Measurements from ENCODE around the gene CACNB4. TPM values are rescaled to one million over a fixed set of nuclear protein-coding genes. Genes with fewer than 3 reads are reported as not detected.

The CACNB4 gene
- total and polyA plus RNA-seq, 12 donors, result 0.09 to 0.95 (median 0.38) TPM

DNA sequence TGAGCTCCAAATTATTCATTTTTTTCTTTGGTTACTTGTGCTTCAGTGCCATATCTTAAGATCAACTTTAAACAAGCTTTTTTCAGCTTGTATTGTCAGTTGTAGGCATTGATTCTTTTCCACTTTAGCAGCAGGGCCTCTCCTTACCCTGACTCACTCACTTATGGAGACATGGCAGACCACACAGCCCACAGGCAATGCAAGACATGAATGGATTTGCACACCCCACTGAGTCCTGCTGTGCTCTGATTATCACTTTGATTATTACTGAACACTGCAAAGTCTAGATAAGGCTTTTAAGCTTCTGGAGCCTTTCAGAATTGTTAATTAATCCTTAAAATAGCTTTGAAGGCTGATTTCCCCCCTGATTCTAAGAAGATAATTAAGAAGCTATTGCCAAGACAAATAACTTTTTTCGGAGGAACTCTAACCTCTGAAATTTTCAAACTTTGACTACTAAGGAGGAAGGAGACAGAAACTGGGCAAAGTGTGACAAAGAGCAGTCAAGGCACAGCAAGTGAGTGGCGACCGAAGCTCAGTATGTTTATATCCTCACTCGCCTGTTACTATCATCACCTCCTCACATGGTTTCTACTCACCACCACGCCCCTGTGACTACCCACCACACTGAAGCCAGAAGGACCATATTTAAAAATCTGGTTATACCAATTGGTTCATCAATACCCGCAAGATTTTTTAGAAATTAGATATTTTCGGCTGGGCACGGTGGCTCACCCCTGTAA lies 43.3 kb downstream of the CACNB4 start:
- ATAC-seq (no peak), DNase-seq (no peak)
- Histone ChIP-seq H3K4me1 (peaks cover 0 to 10% (median 0%) of the 10 kb centered on the region in 9 donors), H3K4me3 (no peak overlapping the region), H3K27ac (no peak overlapping the region), H3K36me3 (no peaks in the 10 kb centered on the region), H3K27me3 (no peaks in the 10 kb centered on the region), H3K9me3 (peaks cover 0 to 7% (median 0%) of the 10 kb centered on the region in 11 donors)
- TF ChIP-seq, protein P1, sequence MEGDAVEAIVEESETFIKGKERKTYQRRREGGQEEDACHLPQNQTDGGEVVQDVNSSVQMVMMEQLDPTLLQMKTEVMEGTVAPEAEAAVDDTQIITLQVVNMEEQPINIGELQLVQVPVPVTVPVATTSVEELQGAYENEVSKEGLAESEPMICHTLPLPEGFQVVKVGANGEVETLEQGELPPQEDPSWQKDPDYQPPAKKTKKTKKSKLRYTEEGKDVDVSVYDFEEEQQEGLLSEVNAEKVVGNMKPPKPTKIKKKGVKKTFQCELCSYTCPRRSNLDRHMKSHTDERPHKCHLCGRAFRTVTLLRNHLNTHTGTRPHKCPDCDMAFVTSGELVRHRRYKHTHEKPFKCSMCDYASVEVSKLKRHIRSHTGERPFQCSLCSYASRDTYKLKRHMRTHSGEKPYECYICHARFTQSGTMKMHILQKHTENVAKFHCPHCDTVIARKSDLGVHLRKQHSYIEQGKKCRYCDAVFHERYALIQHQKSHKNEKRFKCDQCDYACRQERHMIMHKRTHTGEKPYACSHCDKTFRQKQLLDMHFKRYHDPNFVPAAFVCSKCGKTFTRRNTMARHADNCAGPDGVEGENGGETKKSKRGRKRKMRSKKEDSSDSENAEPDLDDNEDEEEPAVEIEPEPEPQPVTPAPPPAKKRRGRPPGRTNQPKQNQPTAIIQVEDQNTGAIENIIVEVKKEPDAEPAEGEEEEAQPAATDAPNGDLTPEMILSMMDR (IDR thresholded peaks at IDR 0.05), result no peak
- intact Hi-C loops (cut with DNase I), result no loop called here
- WGBS, 2 donors, result 88 to 92% methylated on average over 8 of the region's 8 CpGs

DNA sequence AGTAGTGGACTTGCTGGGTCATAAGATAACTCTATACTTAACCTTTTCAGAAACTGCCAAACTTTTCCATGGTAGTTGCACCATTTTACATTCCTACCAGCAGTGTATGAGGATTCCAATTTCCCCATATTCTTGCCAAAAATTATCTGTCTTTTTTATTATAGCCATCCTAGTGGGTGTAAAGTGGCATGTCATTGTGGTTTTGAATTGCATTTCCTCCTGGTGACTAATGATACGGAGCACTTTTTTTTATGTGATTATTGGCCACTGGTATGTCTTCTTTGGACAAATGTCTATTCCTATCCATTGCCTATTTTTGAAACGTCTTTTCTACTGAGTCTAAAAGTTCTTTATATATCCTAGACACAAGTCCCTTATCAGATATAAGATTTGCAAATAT lies 44.3 kb downstream of the CACNB4 start:
- intact Hi-C loops (cut with DNase I), result no loop called here
- Histone ChIP-seq H3K9me3 (peaks cover 0 to 7% (median 0%) of the 10 kb centered on the region in 11 donors), H3K36me3 (no peaks in the 10 kb centered on the region), H3K27ac (no peak overlapping the region), H3K4me3 (no peak overlapping the region), H3K27me3 (no peaks in the 10 kb centered on the region), H3K4me1 (peaks cover 0 to 10% (median 0%) of the 10 kb centered on the region in 9 donors)
- WGBS, 2 donors, result 49 to 52% methylated on average over 2 of the region's 2 CpGs
- TF ChIP-seq, protein P1 (IDR thresholded peaks at IDR 0.05), result no peak
- no peak for DNase-seq
- ATAC-seq, result no peak

DNA sequence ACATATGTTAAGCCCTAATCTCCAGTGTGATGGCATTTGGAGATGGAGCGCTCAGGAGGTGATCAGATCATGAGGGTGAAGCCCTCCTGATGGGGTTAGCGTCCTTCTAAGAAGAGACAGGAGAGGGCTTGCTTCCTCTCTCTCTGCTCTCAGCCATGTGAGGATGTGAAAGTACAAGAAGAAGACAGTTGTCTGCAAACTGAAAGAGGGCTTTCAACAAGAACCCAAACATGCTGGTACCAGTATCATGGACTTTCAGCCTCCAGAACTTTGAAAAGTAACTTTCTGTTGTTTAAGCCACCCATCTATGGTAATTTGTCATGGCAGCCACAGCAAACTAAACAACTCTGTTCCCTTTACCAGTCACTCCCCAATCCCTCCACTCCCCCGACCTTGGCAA lies 47.4 kb downstream of the CACNB4 start:
- no peaks in the 10 kb centered on the region for H3K27me3 ChIP-seq
- 92 to 97% methylated on average over 3 of the region's 3 CpGs for WGBS, 2 donors
- no peak overlapping the region for H3K4me3 ChIP-seq
- intact Hi-C loops (cut with DNase I), result no loop called here
- no peak overlapping the region for H3K27ac ChIP-seq
- peaks cover 0 to 13% (median 0%) of the 10 kb centered on the region in 9 donors for H3K4me1 ChIP-seq
- no peak for DNase-seq
- H3K36me3 ChIP-seq, result no peaks in the 10 kb centered on the region
- ATAC-seq, result no peak
- H3K9me3 ChIP-seq, result no peaks in the 10 kb centered on the region
- TF ChIP-seq, protein P1 (IDR thresholded peaks at IDR 0.05), result no peak

DNA sequence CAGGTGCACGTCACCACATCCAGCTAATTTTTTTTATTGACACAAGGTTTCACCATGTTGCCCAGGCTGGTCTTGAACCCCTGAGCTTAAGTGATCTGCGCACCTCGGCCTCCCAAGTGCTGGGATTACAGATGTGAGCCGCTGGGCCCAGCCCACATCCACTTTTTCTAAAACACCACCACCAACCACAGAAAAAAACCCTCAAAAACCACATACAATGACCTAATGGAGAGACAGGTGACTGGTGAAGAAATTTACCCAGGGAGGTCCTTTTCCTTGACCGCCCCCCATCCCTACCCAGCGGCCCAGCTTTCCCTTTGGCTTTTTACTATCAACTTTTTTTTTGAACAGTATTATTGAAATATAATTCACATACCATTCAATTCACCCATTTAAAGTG lies 47.9 kb downstream of the CACNB4 start:
- DNase-seq, result no peak
- WGBS, 2 donors, result 90 to 95% methylated on average over 6 of the region's 6 CpGs
- H3K27ac ChIP-seq, result no peak overlapping the region
- intact Hi-C loops (cut with DNase I), result no loop called here
- no peaks in the 10 kb centered on the region for H3K36me3 ChIP-seq
- H3K27me3 ChIP-seq, result no peaks in the 10 kb centered on the region
- peaks cover 0 to 13% (median 0%) of the 10 kb centered on the region in 9 donors for H3K4me1 ChIP-seq
- H3K9me3 ChIP-seq, result no peaks in the 10 kb centered on the region
- no peak overlapping the region for H3K4me3 ChIP-seq
- ATAC-seq, result no peak
- TF ChIP-seq, protein P1 (IDR thresholded peaks at IDR 0.05), result no peak

Data from heart right ventricle (tissue), 16 donors.